Endothelial cell of umbilical vein (primary cell): ENCODE measurements around the gene FHOD3. TPM values are rescaled to one million over a fixed set of nuclear protein-coding genes. Genes with fewer than 3 reads are reported as not detected.

Experiments used
- BruUV-seq: library from RNA; stranded (reverse); fragments of 400-500 nt; replicated peaks from 2 replicates; lab custom pipeline; 2021; lab: Mats Ljungman, UMichigan
- CTCF ChIA-PET: fragments of 300-600, 350-600 bp; sonication (Branson Sonifier 250); formaldehyde crosslinking; loops from one replicate; lab custom pipeline; 2021; ENCODE audit warnings: antibody characterized with exemption, inconsistent platforms; lab: Charles Lee
- POLR2A ChIA-PET: fragments of 300-600, 350-600 bp; sonication (Branson Sonifier 250); formaldehyde crosslinking; loops from one replicate; lab custom pipeline; 2021; ENCODE audit warnings: antibody characterized with exemption, inconsistent platforms; lab: Charles Lee
- DNase-seq: peaks from one replicate; pipeline ENCODE4 v3.0.0-alpha.2; 2011; ENCODE audit warnings: low read depth, low spot score
- FAIRE-seq: peaks from 2 replicates; lab custom pipeline; 2011; peaks lifted over from hg19 to GRCh38; lab: Jason Lieb, UNC
- H2AFZ ChIP-seq: 2 replicates; pipeline ENCODE4 v1.6.0; 2012; ENCODE audit warnings: low read depth, low read length, control low read depth, inconsistent platforms
- H3K27ac ChIP-seq: 2 replicates; pipeline ENCODE4 v1.5.1; 2011; ENCODE audit warnings: low read depth, mild to moderate bottlenecking, control low read depth, low read length, moderate library complexity; ENCODE audit not compliant: insufficient read depth
- H3K27me3 ChIP-seq, 2 experiments: 2 replicates each; pipeline versions ENCODE4 v1.6.0 to v1.6.1; 2011; ENCODE audit warnings: low read length in 2 of 2, mixed read lengths in 1 of 2; ENCODE audit not compliant: control insufficient read depth in 2 of 2, insufficient read depth in 2 of 2
- H3K36me3 ChIP-seq, 2 experiments: 2 replicates in 1 of 2; 3 replicates in 1 of 2; pipeline ENCODE4 v1.5.1; 2011; ENCODE audit warnings: low read length in 2 of 2, mild to moderate bottlenecking in 1 of 2, moderate library complexity in 1 of 2; ENCODE audit not compliant: control insufficient read depth in 2 of 2, insufficient read depth in 2 of 2; ENCODE audit errors: extremely low read depth in 1 of 2
- H3K4me1 ChIP-seq: 3 replicates; pipeline ENCODE4 v1.5.1; 2011; ENCODE audit warnings: mild to moderate bottlenecking, low read length; ENCODE audit not compliant: control insufficient read depth, insufficient read depth; ENCODE audit errors: extremely low read depth
- H3K4me2 ChIP-seq: 2 replicates; pipeline ENCODE4 v1.6.1; 2011; ENCODE audit warnings: low read length, control low read depth, mixed read lengths; ENCODE audit not compliant: insufficient read depth
- H3K4me3 ChIP-seq, 3 experiments: fragments of 200-600 bp in 1 of 3; sonication (generic), shearing (Covaris generic) in 1 of 3; replicated peaks in 1 of 3; 2 replicates each; pipeline ENCODE4 v1.5.1; 2011 to 2016; ENCODE audit warnings: control low read depth in 3 of 3, low read length in 3 of 3, mild to moderate bottlenecking in 2 of 3, inconsistent platforms in 1 of 3, low read depth in 1 of 3, moderate library complexity in 1 of 3; ENCODE audit not compliant: insufficient read depth in 1 of 3
- H3K79me2 ChIP-seq: 2 replicates; pipeline ENCODE4 v1.6.0; 2012; ENCODE audit warnings: low read length, inconsistent platforms; ENCODE audit not compliant: control insufficient read depth, insufficient read depth
- H3K9ac ChIP-seq: replicated peaks from 2 replicates; pipeline ENCODE3; 2011; ENCODE audit warnings: low read length, control low read depth; ENCODE audit not compliant: insufficient read depth; ENCODE audit errors: extremely low read depth
- H3K9me1 ChIP-seq: replicated peaks from 3 replicates; pipeline ENCODE4 v1.6.0; 2011; ENCODE audit warnings: mild to moderate bottlenecking, low read length; ENCODE audit not compliant: control insufficient read depth, insufficient read depth; ENCODE audit errors: extremely low read depth
- H3K9me3 ChIP-seq: replicated peaks from 2 replicates; pipeline ENCODE4 v1.5.1; 2012; ENCODE audit warnings: low read length, inconsistent platforms; ENCODE audit not compliant: control insufficient read depth, insufficient read depth
- H4K20me1 ChIP-seq: replicated peaks from 2 replicates; pipeline ENCODE3; 2011; ENCODE audit warnings: mild to moderate bottlenecking, low read length; ENCODE audit not compliant: control insufficient read depth, insufficient read depth; ENCODE audit errors: extremely low read depth
- EZH2 ChIP-seq: IDR thresholded peaks from 2 replicates; pipeline ENCODE4 v1.6.1; 2012; ENCODE audit warnings: borderline replicate concordance, low read depth, mild to moderate bottlenecking, moderate library complexity, low read length, inconsistent platforms; ENCODE audit not compliant: severe bottlenecking
- FOS ChIP-seq: IDR thresholded peaks from 2 replicates; pipeline ENCODE4 v1.6.1; 2011; ENCODE audit warnings: mild to moderate bottlenecking, low read length, moderate library complexity, borderline replicate concordance; ENCODE audit not compliant: insufficient read depth
- GATA2 ChIP-seq: IDR thresholded peaks from 2 replicates; pipeline ENCODE4 v1.7.0; 2011; ENCODE audit warnings: low read depth, mild to moderate bottlenecking, moderate library complexity, mixed read lengths, low read length; ENCODE audit not compliant: insufficient read length, insufficient read depth
- JUN ChIP-seq: IDR thresholded peaks from 2 replicates; pipeline ENCODE4 v1.6.1; 2011; ENCODE audit warnings: borderline replicate concordance, low read depth; ENCODE audit not compliant: insufficient read length, insufficient read depth
- MYC ChIP-seq: IDR thresholded peaks from one replicate; pipeline ENCODE4 v1.6.1; 2011; ENCODE audit warnings: mild to moderate bottlenecking, low read depth, low read length
- POLR2A ChIP-seq: IDR thresholded peaks from 2 replicates; pipeline ENCODE4 v1.6.1; 2012; ENCODE audit warnings: low read depth, mild to moderate bottlenecking, control low read depth, low read length
- POLR2AphosphoS5 ChIP-seq: IDR thresholded peaks from 2 replicates; pipeline ENCODE4 v1.6.1; 2012; ENCODE audit warnings: low read depth, mild to moderate bottlenecking, control low read depth, low read length, moderate library complexity; ENCODE audit not compliant: insufficient read depth
- dilution Hi-C: fragments of 300-500 bp; cut with MboI; formaldehyde crosslinking; loops from one replicate; pipeline ENCODE4 v1.15.0; 2019; ENCODE audit warnings: low sequenced_read_pairs; ENCODE audit not compliant: extremely low pct_ligation_motif_present
- intact Hi-C: fragments of 100-400 bp; cut with micrococcal nuclease; formaldehyde crosslinking; loops from one replicate; pipeline ENCODE4 v1.10.0; 2022
- polyA plus RNA-seq, 4 experiments: library from polyadenylated mRNA; depleted of rRNA in 3 of 4; stranded (reverse) in 3 of 4; unstranded in 1 of 4; fragments of >200 nt; gene quantifications; 2 replicates each; pipeline versions ENCODE4 v1.2.1 to v1.2.3, GENCODE V29; 2011 to 2012; ENCODE audit warnings: missing spikeins in 1 of 4
- total RNA-seq: library from RNA; stranded (reverse); gene quantifications from 2 replicates; pipeline ENCODE4 v1.2.3, GENCODE V29; 2021
- TF ChIP-seq, protein P1 (sequence below): IDR thresholded peaks from 2 replicates; pipeline ENCODE4 v1.6.1; 2011; ENCODE audit not compliant: insufficient read depth, insufficient read length
- TF ChIP-seq, protein P2 (sequence below), 2 donors: IDR thresholded peaks; 1 replicate in 1 of 2; 2 replicates in 1 of 2; pipeline ENCODE4 v1.5.1; 2011; ENCODE audit warnings: low read length in 2 of 2, mild to moderate bottlenecking in 2 of 2, moderate library complexity in 2 of 2, control low read depth in 1 of 2, inconsistent platforms in 1 of 2, low read depth in 1 of 2; ENCODE audit not compliant: insufficient read depth in 1 of 2; ENCODE audit errors: extremely low read depth in 1 of 2

The FHOD3 gene
- total and polyA plus RNA-seq, 2 donors (not counting 3 experiments of a cell fraction or from before 2014, with no cell fraction given) = 0.06 to 1.5 TPM

DNA sequence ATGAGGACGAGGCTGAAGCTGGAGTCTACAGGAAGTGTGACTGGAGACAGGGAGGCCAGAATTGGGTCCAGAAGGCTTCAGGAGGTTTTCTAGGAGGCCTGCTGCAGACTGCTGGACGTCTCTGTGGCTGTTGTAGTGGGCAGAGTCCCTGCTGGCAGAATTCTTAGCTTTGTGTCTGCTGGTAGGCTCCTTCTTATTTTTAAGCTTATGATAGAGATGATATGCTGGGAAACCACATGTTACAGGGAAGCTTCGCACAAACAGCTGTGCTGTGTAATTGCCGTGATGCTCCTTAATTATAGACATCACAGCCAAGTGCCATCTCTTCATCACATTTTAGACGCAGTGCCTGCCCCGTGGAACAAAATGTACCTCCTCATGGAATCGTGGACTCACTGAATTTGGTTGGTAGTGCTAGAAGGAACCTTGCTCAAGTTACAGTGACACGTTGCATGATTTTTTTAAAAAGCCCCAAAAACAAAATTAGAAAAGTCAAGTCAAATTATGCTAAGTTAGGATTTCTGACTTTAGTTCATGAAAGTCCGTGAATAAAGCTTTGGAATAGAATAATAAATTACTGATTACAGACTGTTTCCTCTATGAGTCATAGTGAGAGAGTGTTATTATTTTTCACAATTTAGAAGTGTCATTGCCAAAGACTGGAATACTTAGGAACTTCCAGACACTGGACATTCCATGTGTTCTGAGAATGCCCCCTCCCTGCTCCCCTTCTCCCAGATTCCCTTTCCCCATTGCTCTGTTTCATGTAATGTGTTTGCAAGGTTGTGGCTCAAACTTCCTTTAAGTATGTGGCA, 144.1 kb downstream of the FHOD3 start:
- Histone ChIP-seq H3K9me1 (no peaks in the 10 kb centered on the region), H2AFZ (no peak overlapping the region), H3K36me3 (no peaks in the 10 kb centered on the region), H3K9ac (no peak overlapping the region), H3K79me2 (no peaks in the 10 kb centered on the region), H4K20me1 (no peaks in the 10 kb centered on the region), H3K4me1 (no peaks in the 10 kb centered on the region), H3K4me2 (no peak overlapping the region), H3K9me3 (no peaks in the 10 kb centered on the region), H3K27ac (no peak overlapping the region), H3K4me3 (no peak overlapping the region), H3K27me3 (no peaks in the 10 kb centered on the region)
- no peak for TF ChIP-seq GATA2
- no peak for TF ChIP-seq MYC
- peak; percentile 82 for TF ChIP-seq FOS
- ChIA-PET POLR2A (no interaction called here), CTCF (interaction anchor here (1.0 to 1.4 kb wide), 3 partner anchors 11 to 157 kb away, joined by 3 to 5 read pairs (median 3); no protein-coding TSS in a partner anchor)
- DNase-seq = peak; percentile 34
- no TSS peak for BruUV-seq
- dilution Hi-C loops = no loop called here
- FAIRE-seq = peak; percentile 44
- intact Hi-C loops = no loop called here

DNA sequence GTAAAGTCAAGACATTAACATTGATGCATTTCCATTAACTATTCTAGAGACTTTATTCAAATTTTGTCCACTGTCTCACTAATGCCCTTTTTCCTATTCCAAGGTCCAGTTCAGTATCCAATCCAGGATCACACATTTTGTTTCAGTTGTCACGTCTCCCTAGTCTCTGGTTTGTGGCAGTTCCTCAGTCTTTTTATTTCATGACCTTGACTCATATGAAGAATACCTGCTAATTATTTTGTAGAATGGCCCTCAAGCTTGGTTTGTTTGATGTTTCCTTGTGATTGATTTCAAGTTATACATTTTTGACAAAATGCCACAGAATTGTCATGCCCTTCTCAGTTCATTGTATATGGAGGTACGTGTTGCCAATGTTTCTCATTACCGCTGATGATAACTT, 145.2 kb downstream of the FHOD3 start:
- intact Hi-C loops (no loop called here), dilution Hi-C loops (no loop called here)
- Histone ChIP-seq H3K4me3 (no peak overlapping the region), H3K4me1 (no peaks in the 10 kb centered on the region), H2AFZ (no peak overlapping the region), H3K9ac (no peak overlapping the region), H3K36me3 (no peaks in the 10 kb centered on the region), H3K4me2 (no peak overlapping the region), H4K20me1 (no peaks in the 10 kb centered on the region), H3K9me3 (no peaks in the 10 kb centered on the region), H3K27ac (no peak overlapping the region), H3K79me2 (no peaks in the 10 kb centered on the region), H3K27me3 (no peaks in the 10 kb centered on the region), H3K9me1 (no peaks in the 10 kb centered on the region)
- FAIRE-seq (no peak), DNase-seq (no peak)
- TF ChIP-seq GATA2 (no peak), POLR2A (no peak), MYC (no peak), JUN (no peak), FOS (no peak), EZH2 (no peak), POLR2AphosphoS5 (no peak)
- TF ChIP-seq, protein P1, sequence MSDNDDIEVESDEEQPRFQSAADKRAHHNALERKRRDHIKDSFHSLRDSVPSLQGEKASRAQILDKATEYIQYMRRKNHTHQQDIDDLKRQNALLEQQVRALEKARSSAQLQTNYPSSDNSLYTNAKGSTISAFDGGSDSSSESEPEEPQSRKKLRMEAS = no peak
- TF ChIP-seq, protein P2, sequence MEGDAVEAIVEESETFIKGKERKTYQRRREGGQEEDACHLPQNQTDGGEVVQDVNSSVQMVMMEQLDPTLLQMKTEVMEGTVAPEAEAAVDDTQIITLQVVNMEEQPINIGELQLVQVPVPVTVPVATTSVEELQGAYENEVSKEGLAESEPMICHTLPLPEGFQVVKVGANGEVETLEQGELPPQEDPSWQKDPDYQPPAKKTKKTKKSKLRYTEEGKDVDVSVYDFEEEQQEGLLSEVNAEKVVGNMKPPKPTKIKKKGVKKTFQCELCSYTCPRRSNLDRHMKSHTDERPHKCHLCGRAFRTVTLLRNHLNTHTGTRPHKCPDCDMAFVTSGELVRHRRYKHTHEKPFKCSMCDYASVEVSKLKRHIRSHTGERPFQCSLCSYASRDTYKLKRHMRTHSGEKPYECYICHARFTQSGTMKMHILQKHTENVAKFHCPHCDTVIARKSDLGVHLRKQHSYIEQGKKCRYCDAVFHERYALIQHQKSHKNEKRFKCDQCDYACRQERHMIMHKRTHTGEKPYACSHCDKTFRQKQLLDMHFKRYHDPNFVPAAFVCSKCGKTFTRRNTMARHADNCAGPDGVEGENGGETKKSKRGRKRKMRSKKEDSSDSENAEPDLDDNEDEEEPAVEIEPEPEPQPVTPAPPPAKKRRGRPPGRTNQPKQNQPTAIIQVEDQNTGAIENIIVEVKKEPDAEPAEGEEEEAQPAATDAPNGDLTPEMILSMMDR (IDR thresholded peaks at IDR 0.05; ENCODE audit: extremely low read depth in 1 of 2, insufficient read depth in 1 of 2, low read depth in 1 of 2, low read length in 2 of 2) = no peak
- CTCF ChIA-PET = interaction anchor here (1.1 kb wide), 1 partner anchor 158 kb away, joined by 3 read pairs; no protein-coding TSS in a partner anchor
- BruUV-seq = no TSS peak
- POLR2A ChIA-PET = no interaction called here
